CMK (cell line): ENCODE data around the gene HABP4.

Experiments
- DNase-seq: peaks from one replicate; pipeline ENCODE4 v3.0.0-alpha.2; 2010; ENCODE audit warnings: low read depth

HABP4 gene

GRCh38 chr9:96523374-96523773 is 73.4 kb downstream of the HABP4 start:
- DNase-seq: no peak

DNA sequence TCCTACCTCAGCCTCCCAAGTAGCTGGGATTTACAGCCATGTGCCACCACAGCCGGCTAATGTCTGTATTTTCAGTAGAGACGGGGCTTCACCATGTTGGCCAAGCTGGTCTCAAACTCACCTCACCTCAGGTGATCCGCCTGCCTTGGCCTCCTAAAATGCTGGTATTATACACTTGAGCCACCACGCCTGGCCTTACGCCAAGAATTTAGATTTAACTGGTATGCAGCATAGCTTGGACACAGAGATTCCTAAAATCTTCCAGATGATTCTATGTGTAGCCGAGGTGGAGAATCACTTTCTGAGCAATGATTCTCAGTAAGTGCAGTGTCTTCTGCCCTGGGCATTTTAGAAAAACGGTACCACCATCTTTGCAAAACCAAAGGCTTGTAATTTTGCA is 74.1 kb downstream of the HABP4 start:
- no peak for DNase-seq

DNA sequence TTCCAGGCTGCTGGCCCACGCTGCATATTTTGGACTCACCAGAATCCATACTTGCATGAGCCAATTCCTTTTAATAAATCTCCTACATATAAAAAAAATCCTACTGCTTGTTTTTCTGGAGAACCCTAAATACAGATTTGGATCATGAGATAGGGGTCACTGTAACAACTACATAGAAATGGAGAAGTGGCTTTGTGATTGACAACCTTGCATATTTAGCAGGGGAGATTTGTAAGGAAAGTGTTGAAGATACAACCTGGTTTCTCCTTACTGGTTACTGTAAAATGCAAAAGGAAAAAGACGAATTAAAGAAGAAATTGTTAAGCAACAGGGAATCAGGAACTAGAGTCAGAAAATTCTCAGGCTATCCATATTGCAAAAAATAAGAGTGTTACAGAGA is 74.8 kb downstream of the HABP4 start:
- DNase-seq: no peak

DNA sequence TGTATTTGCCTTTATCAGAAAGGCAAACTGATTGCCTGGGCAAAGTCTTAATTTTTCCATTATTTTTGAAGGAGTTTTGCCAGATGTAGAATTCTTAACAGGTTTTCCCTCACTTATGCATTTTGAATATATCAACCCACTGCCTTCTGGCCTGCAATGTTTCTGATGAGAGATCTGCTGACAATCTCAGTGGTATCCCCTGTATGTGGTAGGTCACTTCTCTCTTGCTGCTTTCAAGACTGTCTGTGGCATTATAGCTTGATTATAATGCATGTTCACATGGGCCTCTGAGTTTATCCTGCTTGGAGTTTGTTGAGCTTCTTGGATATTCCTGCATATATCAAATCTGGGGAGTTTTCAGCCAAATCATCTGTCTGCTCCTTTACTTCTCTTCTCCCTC is 82.2 kb downstream of the HABP4 start:
- DNase-seq: no peak

GRCh38 chr9:96540106-96540505 is 90.1 kb downstream of the HABP4 start:
- no peak for DNase-seq
